Measurements from ENCODE around the gene MAGI2. TPM values are rescaled to one million over a fixed set of nuclear protein-coding genes. Genes with fewer than 3 reads are reported as not detected.
A peak's percentile ranks its signal among the peaks of the same experiment; 100 is the strongest.

MAGI2 gene
- polyA plus RNA-seq, 3 donors: 0.03 to 0.11 TPM; not detected in 1

- H3K4me1 Mint-ChIP-seq: no peaks in the 10 kb centered on the region
- H3K27ac ChIP-seq (ENCODE audit: low read depth in 1 of 2, low read length in 2 of 2): no peak overlapping the region
- TF ChIP-seq CTCF (IDR thresholded peaks at IDR 0.05): no peak
- H3K4me3 ChIP-seq (replicated peaks in 1 of 3; ENCODE audit: low read depth in 2 of 3, low read length in 3 of 3): no peak overlapping the region
- intact Hi-C loops (cut with micrococcal nuclease): no loop called here
- no peaks in the 10 kb centered on the region for H4K20me1 ChIP-seq (ENCODE audit: insufficient read depth, low read length)
- no peaks in the 10 kb centered on the region for H3K79me2 ChIP-seq (ENCODE audit: insufficient read depth, low read length)
- H3K27me3 Mint-ChIP-seq (ENCODE audit: low read depth in 3 of 3): peaks cover 0 to 2% (median 2%) of the 10 kb centered on the region in 3 donors
- no peaks in the 10 kb centered on the region for H3K27me3 ChIP-seq (ENCODE audit: control insufficient read depth in 2 of 2, insufficient read depth in 2 of 2, low read length in 2 of 2)
- H3K36me3 Mint-ChIP-seq: no peaks in the 10 kb centered on the region
- DNase-seq: no peak
- H3K27ac Mint-ChIP-seq: no peak overlapping the region
- no peaks in the 10 kb centered on the region for H3K9me3 ChIP-seq (replicated peaks in 1 of 2; ENCODE audit: control insufficient read depth in 1 of 2, insufficient read depth in 1 of 2, low read length in 2 of 2)
- H3K4me3 Mint-ChIP-seq: no peak overlapping the region
- H3K36me3 ChIP-seq (replicated peaks in 1 of 2; ENCODE audit: control insufficient read depth in 1 of 2, insufficient read depth in 2 of 2, low read length in 2 of 2): no peaks in the 10 kb centered on the region
- WGBS (ENCODE audit: insufficient coverage): 42% methylated on average over 4 of the region's 7 CpGs
- peak overlapping the region; percentile 11 for H2AFZ ChIP-seq (ENCODE audit: insufficient read depth, low read depth, low read length, poor library complexity, severe bottlenecking)
- H3K9me3 Mint-ChIP-seq: no peaks in the 10 kb centered on the region
- no peak overlapping the region for H3K9ac ChIP-seq (ENCODE audit: insufficient read depth, low read length, poor library complexity, severe bottlenecking)
- H3K4me2 ChIP-seq (replicated peaks; ENCODE audit: extremely low read depth, low read length, poor library complexity, severe bottlenecking): no peak overlapping the region
- no peaks in the 10 kb centered on the region for H3K4me1 ChIP-seq (ENCODE audit: control insufficient read depth in 1 of 2, insufficient read depth in 2 of 2, low read length in 2 of 2)
Observed at GRCh38 chr7:79282070-79282694, 171.3 kb downstream of the MAGI2 start.

GRCh38 chr7:79281426-79281825 is 172.0 kb downstream of the MAGI2 start:
- Mint-ChIP-seq H3K36me3 (no peaks in the 10 kb centered on the region), H3K27me3 (ENCODE audit: low read depth in 3 of 3) (peaks cover 0 to 2% (median 2%) of the 10 kb centered on the region in 3 donors), H3K9me3 (no peaks in the 10 kb centered on the region), H3K4me1 (no peaks in the 10 kb centered on the region), H3K4me3 (no peak overlapping the region), H3K27ac (no peak overlapping the region)
- no peak for TF ChIP-seq CTCF (IDR thresholded peaks at IDR 0.05)
- WGBS (ENCODE audit: insufficient coverage): no CpG with 5 or more reads among the region's 2 CpGs
- H2AFZ ChIP-seq (ENCODE audit: insufficient read depth, low read depth, low read length, poor library complexity, severe bottlenecking): no peak overlapping the region
- H3K4me2 ChIP-seq (replicated peaks; ENCODE audit: extremely low read depth, low read length, poor library complexity, severe bottlenecking): no peak overlapping the region
- no peak overlapping the region for H3K9ac ChIP-seq (ENCODE audit: insufficient read depth, low read length, poor library complexity, severe bottlenecking)
- no peak overlapping the region for H3K27ac ChIP-seq (ENCODE audit: low read depth in 1 of 2, low read length in 2 of 2)
- no peak overlapping the region for H3K4me3 ChIP-seq (replicated peaks in 1 of 3; ENCODE audit: low read depth in 2 of 3, low read length in 3 of 3)
- H3K9me3 ChIP-seq (replicated peaks in 1 of 2; ENCODE audit: control insufficient read depth in 1 of 2, insufficient read depth in 1 of 2, low read length in 2 of 2): no peaks in the 10 kb centered on the region
- no peaks in the 10 kb centered on the region for H4K20me1 ChIP-seq (ENCODE audit: insufficient read depth, low read length)
- no peaks in the 10 kb centered on the region for H3K27me3 ChIP-seq (ENCODE audit: control insufficient read depth in 2 of 2, insufficient read depth in 2 of 2, low read length in 2 of 2)
- no peaks in the 10 kb centered on the region for H3K36me3 ChIP-seq (replicated peaks in 1 of 2; ENCODE audit: control insufficient read depth in 1 of 2, insufficient read depth in 2 of 2, low read length in 2 of 2)
- no peaks in the 10 kb centered on the region for H3K79me2 ChIP-seq (ENCODE audit: insufficient read depth, low read length)
- intact Hi-C loops (cut with micrococcal nuclease): no loop called here
- H3K4me1 ChIP-seq (ENCODE audit: control insufficient read depth in 1 of 2, insufficient read depth in 2 of 2, low read length in 2 of 2): no peaks in the 10 kb centered on the region
- DNase-seq: no peak

All from CD14-positive monocyte (primary cell).